Gastrocnemius medialis (tissue), 4 donors: ENCODE results near the gene CCDC54. TPM values are rescaled to one million over a fixed set of nuclear protein-coding genes. Genes with fewer than 3 reads are reported as not detected.

Experiments
- ATAC-seq, 2 donors: fragments of 150-250 bp; one replicate each; pipeline ENCODE4 v1.9.1; 2016
- DNase-seq, 2 donors: peaks; one replicate each; pipeline ENCODE4 v3.0.0-alpha.2; 2019
- H3K27ac ChIP-seq, 4 donors: fragments of 200-600 bp; sonication (generic); 1 replicate in 1 of 4; 2 replicates in 3 of 4; pipeline ENCODE4 v1.5.1; 2016 to 2018; ENCODE audit warnings: mild to moderate bottlenecking in 2 of 4, moderate library complexity in 1 of 4
- H3K27me3 ChIP-seq, 3 donors: fragments of 200-600 bp; sonication (generic) in 2 of 3; 1 replicate in 1 of 3; 2 replicates in 2 of 3; pipeline versions ENCODE4 v1.5.1 to v1.6.0; 2016 to 2019; ENCODE audit warnings: mild to moderate bottlenecking in 1 of 3, moderate library complexity in 1 of 3
- H3K36me3 ChIP-seq, 2 donors: fragments of 200-600 bp; sonication (generic) in 1 of 2; one replicate each; pipeline ENCODE4 v1.5.1; 2017 to 2018
- H3K4me1 ChIP-seq, 2 donors: fragments of 200-600 bp; sonication (generic) in 1 of 2; one replicate each; pipeline ENCODE4 v1.5.1; 2016 to 2017; ENCODE audit warnings: mild to moderate bottlenecking in 2 of 2
- H3K4me3 ChIP-seq, 4 donors: fragments of 200-600 bp; sonication (generic) in 3 of 4; 1 replicate in 1 of 4; 2 replicates in 3 of 4; pipeline ENCODE4 v1.5.1; 2016 to 2019; ENCODE audit warnings: mild to moderate bottlenecking in 2 of 4
- H3K9me3 ChIP-seq, 3 donors: fragments of 200-600 bp; sonication (generic) in 2 of 3; 1 replicate in 1 of 3; 2 replicates in 2 of 3; pipeline ENCODE4 v1.5.1; 2016 to 2019
- CTCF ChIP-seq, 5 experiments: fragments of 450-650 bp in 3 of 5; fragments of 200-600 bp in 2 of 5; sonication (generic) in 2 of 5; IDR thresholded peaks in 4 of 5; conservative IDR thresholded peaks in 1 of 5; 1 replicate in 4 of 5; 2 replicates in 1 of 5; pipeline ENCODE4 v1.5.1; 2016 to 2019; ENCODE audit warnings: antibody characterized with exemption in 5 of 5, mild to moderate bottlenecking in 3 of 5, moderate library complexity in 3 of 5
- POLR2A ChIP-seq, 2 donors: fragments of 450-650 bp; IDR thresholded peaks; one replicate each; pipeline ENCODE4 v1.6.1; 2017; ENCODE audit warnings: antibody characterized with exemption in 2 of 2, mild to moderate bottlenecking in 2 of 2, moderate library complexity in 2 of 2
- in situ Hi-C, 4 donors: fragments of 200-750 bp; cut with MboI; loops; one replicate each; pipeline versions ENCODE4 v1.15.0 to v1.8.0; 2017; ENCODE audit warnings: low sequenced_read_pairs in 4 of 4
- intact Hi-C: fragments of 100-400 bp; cut with DNase I; formaldehyde crosslinking; loops from one replicate; pipeline ENCODE4 v1.15.1; 2023; ENCODE audit warnings: low total_unique reads
- total RNA-seq, 4 donors: library from RNA; depleted of rRNA; stranded (reverse); fragments of >200 nt; gene quantifications; one replicate each; pipeline versions ENCODE4 v1.1.0 to v1.2.3, GENCODE V29; 2016

The CCDC54 gene
- total RNA-seq, 4 donors from 2014 or later = not detected

DNA sequence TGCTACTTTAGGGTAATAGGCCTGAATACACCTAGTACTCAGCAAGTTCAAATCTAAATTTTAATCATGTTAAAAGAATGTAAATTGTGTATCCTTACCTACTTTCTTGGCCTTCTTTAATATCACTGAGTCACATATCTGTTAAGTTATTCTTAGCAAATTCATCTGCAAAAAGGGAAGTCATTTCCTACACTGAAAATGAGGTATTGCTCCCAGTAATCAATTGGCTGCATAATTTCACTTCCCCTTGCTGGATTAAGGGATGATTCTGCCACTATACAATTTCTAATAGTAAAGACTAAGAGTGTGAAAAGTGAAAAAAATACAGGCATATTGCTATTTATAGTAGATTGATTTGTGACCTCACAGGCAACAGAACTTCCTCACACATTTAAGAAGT is 47.8 kb downstream of the CCDC54 start:
- no peaks in the 10 kb centered on the region for H3K27me3 ChIP-seq
- in situ Hi-C loops = loop anchor here in 2 of 4 donors (10.0 kb wide), 2 partner anchors 150 to 190 kb away; no protein-coding TSS in a partner anchor
- H3K27ac ChIP-seq = no peak overlapping the region
- no peak for TF ChIP-seq POLR2A (IDR thresholded peaks at IDR 0.05)
- no peak for TF ChIP-seq CTCF (IDR thresholded peaks at IDR 0.05 in 4 of 5, conservative IDR thresholded peaks at IDR 0.05 in 1 of 5)
- peaks cover 0 to under 1% of the 10 kb centered on the region in 2 donors for H3K4me1 ChIP-seq
- no peak for DNase-seq
- no peak for ATAC-seq
- H3K36me3 ChIP-seq = no peaks in the 10 kb centered on the region
- H3K9me3 ChIP-seq = no peaks in the 10 kb centered on the region
- intact Hi-C loops = no loop called here
- H3K4me3 ChIP-seq = no peak overlapping the region

DNA sequence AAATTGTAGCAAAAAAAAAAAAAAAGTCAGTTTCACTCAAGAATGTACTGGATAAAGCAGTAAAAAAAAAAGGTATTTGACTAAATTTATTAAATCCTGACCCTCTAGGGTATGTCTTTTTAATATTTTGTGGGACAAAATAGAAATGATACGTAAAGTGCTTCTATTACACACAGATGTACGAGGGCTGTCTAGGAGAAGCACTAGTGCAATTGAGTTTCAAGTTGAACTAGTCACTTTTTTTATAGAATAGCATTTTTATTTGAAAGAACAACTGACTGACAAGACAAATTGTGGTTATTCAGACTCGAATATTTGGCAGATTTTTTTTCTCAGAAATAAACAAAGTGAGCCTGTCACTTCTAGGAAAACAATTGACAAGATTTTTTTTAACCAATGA is 49.0 kb downstream of the CCDC54 start:
- Histone ChIP-seq H3K27me3 (no peaks in the 10 kb centered on the region), H3K4me1 (peaks cover 3 to 7% of the 10 kb centered on the region in 2 donors), H3K9me3 (no peaks in the 10 kb centered on the region), H3K36me3 (no peaks in the 10 kb centered on the region), H3K27ac (no peak overlapping the region), H3K4me3 (no peak overlapping the region)
- in situ Hi-C loops (loop anchor here in 2 of 4 donors (10.0 kb wide), 2 partner anchors 151 to 191 kb away; no protein-coding TSS in a partner anchor), intact Hi-C loops (no loop called here)
- ATAC-seq (no peak), DNase-seq (no peak)
- TF ChIP-seq POLR2A (IDR thresholded peaks at IDR 0.05) (no peak), CTCF (IDR thresholded peaks at IDR 0.05 in 4 of 5, conservative IDR thresholded peaks at IDR 0.05 in 1 of 5) (no peak)

Other genes with a start within 250 kb of the CCDC54 start
- 10 to 100 TPM; 15.2 to 48.3 (median 20.1) TPM for gene BBX, start 145.5 kb downstream of the CCDC54 start, total RNA-seq